GM18498 (cell line): ENCODE measurements around the gene UPF3A.
"Not testable (repeated sequence)": the region's sequence is repeated elsewhere in the genome, so short reads cannot be mapped to it uniquely, and the experiment has no call there.

Source experiments
- ATAC-seq: cut with Tn5 transposase; IDR thresholded peaks from one replicate; pipeline ENCODE4 v1.9.1; 2021; ENCODE audit warnings: mild to moderate bottlenecking, moderate library complexity; ENCODE audit not compliant: unreplicated experiment

UPF3A gene

GRCh38 chr13:114281351-114282040, at the start of gene UPF3A:
Gene UPF3A (plus strand): TSS chr13:114281601. CDS start chr13:114281640, 39 bp downstream.
- ATAC-seq: peak; percentile 79

- ATAC-seq: no peak
Measured at GRCh38 chr13:114231886-114232285, 49.5 kb upstream of the UPF3A start.

GRCh38 chr13:114234266-114234644, 47.1 kb upstream of the UPF3A start:
- ATAC-seq: no peak

- ATAC-seq: peak; percentile 89
Measured at GRCh38 chr13:114234645-114235421, 46.6 kb upstream of the UPF3A start, which contains the start of gene CDC16. Gene CDC16 (plus strand): TSS chr13:114234897. CDS start chr13:114235085, 188 bp downstream.

GRCh38 chr13:114235697-114236096, 45.7 kb upstream of the UPF3A start:
- no peak for ATAC-seq

- ATAC-seq: no peak
Measured at GRCh38 chr13:114236227-114236626, 45.2 kb upstream of the UPF3A start.

GRCh38 chr13:114237415-114238112, 43.8 kb upstream of the UPF3A start:
- no peak for ATAC-seq

GRCh38 chr13:114241918-114242317, 39.5 kb upstream of the UPF3A start:
- ATAC-seq: no peak

- ATAC-seq: no peak
Measured at GRCh38 chr13:114243971-114244370, 37.4 kb upstream of the UPF3A start.

- no peak for ATAC-seq
Measured at GRCh38 chr13:114244637-114245036, 36.8 kb upstream of the UPF3A start.

- ATAC-seq: no peak
Measured at GRCh38 chr13:114248011-114248410, 33.4 kb upstream of the UPF3A start.

- ATAC-seq: no peak
Measured at GRCh38 chr13:114249077-114249476, 32.3 kb upstream of the UPF3A start.

GRCh38 chr13:114251639-114252440, 29.6 kb upstream of the UPF3A start:
- ATAC-seq: not testable (repeated sequence)

GRCh38 chr13:114256547-114256946, 24.9 kb upstream of the UPF3A start:
- no peak for ATAC-seq

GRCh38 chr13:114257014-114257413, 24.4 kb upstream of the UPF3A start:
- ATAC-seq: no peak

GRCh38 chr13:114258589-114258988, 22.8 kb upstream of the UPF3A start:
- ATAC-seq: no peak

- ATAC-seq: no peak
Measured at GRCh38 chr13:114259374-114259773, 22.0 kb upstream of the UPF3A start.

- ATAC-seq: peak; percentile 55
Measured at GRCh38 chr13:114259974-114260373, 21.4 kb upstream of the UPF3A start.

GRCh38 chr13:114260814-114261213, 20.6 kb upstream of the UPF3A start:
- no peak for ATAC-seq

- no peak for ATAC-seq
Measured at GRCh38 chr13:114261328-114261965, 20.0 kb upstream of the UPF3A start.
